ENCODE measurements around the gene KSR1. TPM values are rescaled to one million over a fixed set of nuclear protein-coding genes. Genes with fewer than 3 reads are reported as not detected.
A peak's percentile ranks its signal among the peaks of the same experiment; 100 is the strongest.

The KSR1 gene
- total and polyA plus RNA-seq, 10 of the 15 experiments (the other 5 are each of a cell fraction or from before 2014, with no cell fraction given): 0.97 to 66.6 (median 22.9) TPM

GRCh38 chr17:27555339-27555738, 99.1 kb downstream of the KSR1 start:
- H3K9me3 ChIP-seq (replicated peaks; ENCODE audit: control insufficient read depth, insufficient read depth, low read length): no peaks in the 10 kb centered on the region
- no peak overlapping the region for H2AFZ ChIP-seq (ENCODE audit: control insufficient read depth, low read depth, low read length)
- no peak overlapping the region for H3K27ac ChIP-seq (ENCODE audit: control insufficient read depth, insufficient read depth)
- in situ Hi-C loops (cut with MboI) (no loop called here), intact Hi-C loops (cut with micrococcal nuclease; ENCODE audit: unreplicated experiment) (no loop called here)
- H3K27me3 ChIP-seq (replicated peaks in 1 of 2; ENCODE audit: control insufficient read depth in 2 of 2, insufficient read depth in 2 of 2, low read length in 1 of 2): no peaks in the 10 kb centered on the region
- no TSS peak for BruUV-seq (replicated peaks)
- no peaks in the 10 kb centered on the region; the same call in 1 of the 2 replicates for H3K79me2 ChIP-seq (ENCODE audit: control insufficient read depth, insufficient read depth, low read length)
- no peak overlapping the region for H3K4me2 ChIP-seq (ENCODE audit: control insufficient read depth, insufficient read depth)
- TF ChIP-seq SP1 (IDR thresholded peaks at IDR 0.05; ENCODE audit: low read depth, low read length) (no peak), GABPA (IDR thresholded peaks at IDR 0.05; ENCODE audit: low read depth) (peak; percentile 64)
- H3K4me3 ChIP-seq: no peak overlapping the region
- WGBS (ENCODE audit: insufficient coverage, insufficient replicate concordance, low lambda C conversion rate, missing lambda C conversion rate): 25% methylated on average over 5 of the region's 5 CpGs
- no peak for FAIRE-seq
- ATAC-seq: 0 out of 3 replicates have a peak, but pooled peaks have one; percentile 20
- ChIA-PET SMC1A (ENCODE audit: uncharacterized antibody, unreplicated experiment) (no interaction called here), RAD21 (ENCODE audit: unreplicated experiment) (no interaction called here), POLR2A (interaction anchor here (0.6 kb wide), 1 partner anchor 31 kb away, joined by 4 read pairs; no protein-coding TSS in a partner anchor), CTCF (interaction anchor here (3.0 kb wide), 1 partner anchor 44 kb away, joined by 9 read pairs; no protein-coding TSS in a partner anchor)
- peaks cover 3 to 32% of the 10 kb centered on the region in 2 experiments for H3K36me3 ChIP-seq (ENCODE audit: control insufficient read depth in 2 of 2, insufficient read depth in 2 of 2, low read length in 1 of 2)
- no peak for DNase-seq (ENCODE audit: low read depth, low spot score)
- no peaks in the 10 kb centered on the region for H4K20me1 ChIP-seq (ENCODE audit: control insufficient read depth, insufficient read depth)
- H3K9ac ChIP-seq (ENCODE audit: control insufficient read depth, insufficient read depth, low read length): no peak overlapping the region
- H3K4me1 ChIP-seq (ENCODE audit: control insufficient read depth, insufficient read depth, low read length): no peaks in the 10 kb centered on the region

GRCh38 chr17:27558341-27558740, 102.1 kb downstream of the KSR1 start:
- no peak overlapping the region for H3K27ac ChIP-seq (ENCODE audit: control insufficient read depth, insufficient read depth)
- ATAC-seq (no peak), FAIRE-seq (no peak), DNase-seq (ENCODE audit: low read depth, low spot score) (no peak)
- intact Hi-C loops (cut with micrococcal nuclease; ENCODE audit: unreplicated experiment): no loop called here
- H2AFZ ChIP-seq (ENCODE audit: control insufficient read depth, low read depth, low read length): no peak overlapping the region
- ChIA-PET POLR2A (no interaction called here), SMC1A (ENCODE audit: uncharacterized antibody, unreplicated experiment) (no interaction called here), RAD21 (ENCODE audit: unreplicated experiment) (no interaction called here), CTCF (no interaction called here)
- no peak overlapping the region for H3K4me3 ChIP-seq
- no peaks in the 10 kb centered on the region for H3K4me1 ChIP-seq (ENCODE audit: control insufficient read depth, insufficient read depth, low read length)
- H3K4me2 ChIP-seq (ENCODE audit: control insufficient read depth, insufficient read depth): no peak overlapping the region
- no peaks in the 10 kb centered on the region; the same call in 2 of the 3 replicates for H3K9me3 ChIP-seq (replicated peaks; ENCODE audit: control insufficient read depth, insufficient read depth, low read length)
- WGBS (ENCODE audit: insufficient coverage, insufficient replicate concordance, low lambda C conversion rate, missing lambda C conversion rate): 93% methylated on average over 5 of the region's 5 CpGs
- no peaks in the 10 kb centered on the region for H3K27me3 ChIP-seq (replicated peaks in 1 of 2; ENCODE audit: control insufficient read depth in 2 of 2, insufficient read depth in 2 of 2, low read length in 1 of 2)
- peaks cover 3 to 25% of the 10 kb centered on the region in 2 experiments; a peak in 3 of 4 replicates for H3K36me3 ChIP-seq (ENCODE audit: control insufficient read depth in 2 of 2, insufficient read depth in 2 of 2, low read length in 1 of 2)
- peaks cover 4% of the 10 kb centered on the region for H3K79me2 ChIP-seq (ENCODE audit: control insufficient read depth, insufficient read depth, low read length)
- BruUV-seq (replicated peaks): no TSS peak
- in situ Hi-C loops (cut with MboI): no loop called here
- no peak overlapping the region for H3K9ac ChIP-seq (ENCODE audit: control insufficient read depth, insufficient read depth, low read length)
- H4K20me1 ChIP-seq (ENCODE audit: control insufficient read depth, insufficient read depth): no peaks in the 10 kb centered on the region
- TF ChIP-seq CUX1 (IDR thresholded peaks at IDR 0.05; ENCODE audit: insufficient replicate concordance, low read depth, low read length): no peak
- TF ChIP-seq NR2C2 (IDR thresholded peaks at IDR 0.05; ENCODE audit: borderline replicate concordance, control insufficient read depth, insufficient read length, low read depth): no peak
- no peak for TF ChIP-seq E2F4 (IDR thresholded peaks at IDR 0.05; ENCODE audit: low read depth, low read length)
- TF ChIP-seq TCF7 (IDR thresholded peaks at IDR 0.05; ENCODE audit: borderline replicate concordance): no peak
- no peak for TF ChIP-seq NFXL1 (IDR thresholded peaks at IDR 0.05; ENCODE audit: borderline replicate concordance)
- TF ChIP-seq KDM1A (IDR thresholded peaks at IDR 0.05; ENCODE audit: borderline replicate concordance): no peak

Measured in GM12878 (cell line).